GM19025 (cell line): ENCODE data around the gene GPR78.

ENCODE experiments used
- ATAC-seq: cut with Tn5 transposase; IDR thresholded peaks from one replicate; pipeline ENCODE4 v1.9.1; 2021; ENCODE audit warnings: mild to moderate bottlenecking, low read depth, moderate library complexity; ENCODE audit not compliant: unreplicated experiment

GPR78 gene

DNA sequence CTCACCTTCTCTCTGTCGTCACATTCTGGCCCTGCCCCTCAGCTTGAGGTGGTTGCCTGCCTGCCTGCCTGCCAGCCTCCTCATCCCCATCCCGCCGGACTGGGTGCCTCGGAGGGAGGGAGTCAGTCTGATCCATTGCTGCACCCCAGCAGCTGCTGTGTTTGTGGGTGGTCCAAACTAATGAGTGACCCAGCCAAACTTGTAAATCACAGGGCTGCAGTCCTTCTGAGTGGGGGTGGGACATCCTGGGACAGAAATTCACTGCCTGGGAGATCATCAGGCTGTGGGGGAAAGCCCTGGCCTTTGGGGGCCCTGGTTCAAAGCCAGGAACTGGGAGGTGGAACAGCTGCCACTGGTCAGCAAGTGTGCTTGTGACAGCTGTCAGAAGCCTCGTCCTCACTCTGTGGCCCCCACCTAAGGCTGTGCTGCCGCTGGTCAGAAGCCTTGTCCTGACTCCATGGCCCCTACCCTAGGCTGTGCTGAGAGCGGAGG, 5.6 kb downstream of the GPR78 start:
- no peak for ATAC-seq

GRCh38 chr4:8586246-8586645, 6.1 kb downstream of the GPR78 start:
- ATAC-seq = no peak

GRCh38 chr4:8586671-8587468, 6.7 kb downstream of the GPR78 start:
- ATAC-seq = no peak

DNA sequence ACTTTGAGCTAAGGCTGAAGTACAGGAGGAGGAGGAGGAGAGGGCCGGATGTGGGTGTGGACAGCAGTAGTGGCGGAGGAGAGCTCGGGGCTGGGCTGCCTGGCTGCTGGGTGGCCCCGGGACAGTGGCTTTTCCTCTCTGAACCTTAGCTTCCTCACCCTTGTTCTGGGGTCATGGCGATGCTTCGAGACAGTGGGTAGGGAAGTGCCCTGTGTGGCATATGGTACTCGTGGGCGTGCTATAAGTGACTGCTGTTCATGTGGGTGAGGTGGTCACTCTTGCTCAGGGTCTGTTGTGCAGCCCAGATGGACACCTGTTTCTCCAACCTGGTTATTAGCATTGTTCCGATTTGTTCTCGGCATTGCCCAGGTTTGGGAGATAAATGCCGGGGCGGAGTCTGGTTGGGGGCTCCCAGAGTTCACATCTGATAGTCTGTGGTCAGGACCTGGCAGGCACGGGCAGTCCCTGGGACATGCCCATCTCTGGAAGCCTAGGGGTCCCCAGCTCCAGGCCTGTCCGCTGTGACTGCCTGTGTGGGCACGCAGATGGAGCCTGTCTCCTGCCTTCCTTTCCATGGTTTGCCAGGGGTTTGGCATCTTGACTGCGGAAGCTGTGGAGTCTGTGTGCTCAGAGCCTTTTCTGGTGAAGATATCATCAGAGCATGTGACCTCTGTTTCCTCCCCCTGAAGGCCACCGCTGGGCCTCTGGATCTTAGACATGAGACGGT, 7.4 kb downstream of the GPR78 start:
- no peak for ATAC-seq

DNA sequence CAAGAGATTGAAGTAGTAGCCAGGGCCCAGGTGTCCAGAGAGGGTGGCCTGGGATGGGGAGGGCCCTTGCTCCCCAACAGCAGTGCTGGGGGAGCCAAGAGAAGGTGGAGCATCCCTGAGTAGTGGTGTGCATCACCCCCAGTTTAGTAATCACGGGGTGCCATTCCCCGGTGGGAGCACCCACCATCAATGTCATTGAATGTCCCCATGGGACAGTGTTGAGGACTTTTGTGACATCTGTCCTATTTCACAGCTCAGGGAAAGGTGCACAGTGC, 7.9 kb downstream of the GPR78 start:
- no peak for ATAC-seq

GRCh38 chr4:8589336-8589735, 9.1 kb downstream of the GPR78 start:
- ATAC-seq = no peak

GRCh38 chr4:8589823-8590545, 9.8 kb downstream of the GPR78 start:
- no peak for ATAC-seq

- no peak for ATAC-seq
Measured at GRCh38 chr4:8590546-8590880, 10.3 kb downstream of the GPR78 start.

- no peak for ATAC-seq
Measured at GRCh38 chr4:8591114-8591513, 10.9 kb downstream of the GPR78 start.

- ATAC-seq = no peak
Measured at GRCh38 chr4:8591626-8592365, 11.6 kb downstream of the GPR78 start.

DNA sequence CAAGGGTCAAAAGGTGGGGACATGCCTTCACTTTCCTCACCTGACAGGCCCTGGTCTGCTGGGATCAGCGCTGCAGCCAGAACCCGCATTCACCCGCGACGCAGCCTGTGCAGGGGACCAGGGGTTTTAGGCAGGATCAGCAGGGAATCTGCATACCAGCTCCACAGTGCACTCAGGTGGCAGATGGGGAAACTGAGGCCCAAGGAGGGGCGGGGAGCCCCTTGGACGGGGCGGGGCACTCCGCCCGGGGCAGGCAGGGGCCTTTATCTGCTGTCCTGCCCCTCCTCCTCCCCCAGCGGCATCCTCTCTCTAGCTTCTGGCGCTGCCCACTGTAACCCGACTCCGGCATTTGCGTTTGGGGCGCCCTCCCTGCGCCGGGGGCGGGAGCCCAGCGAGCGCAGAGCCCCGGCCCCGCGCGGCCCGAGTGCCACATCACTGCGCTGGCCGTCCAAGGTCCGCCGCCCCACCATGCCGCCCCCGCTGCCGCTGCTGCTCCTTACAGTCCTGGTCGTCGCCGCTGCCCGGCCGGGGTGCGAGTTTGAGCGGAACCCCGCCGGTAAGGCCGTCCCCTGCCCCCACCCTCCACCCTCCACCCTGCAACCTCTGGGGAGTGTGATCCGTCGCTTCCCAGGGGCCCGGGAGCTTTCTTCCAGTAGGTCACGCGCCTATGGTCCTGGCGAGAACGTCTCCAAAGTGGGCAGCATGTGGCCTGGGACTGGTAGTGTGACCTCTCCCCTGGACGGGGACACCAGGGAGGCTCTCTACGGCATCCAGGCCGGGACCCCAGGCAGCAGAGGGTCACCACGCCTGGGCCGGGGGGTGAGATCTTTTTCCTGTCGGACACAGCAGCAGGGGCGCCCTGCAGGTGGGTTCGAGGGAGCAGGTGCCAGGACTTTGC, 12.4 kb downstream of the GPR78 start, which contains the start of gene CPZ:
CPZ (plus strand) TSS at position 400 of the 898 bp plus-strand sequence; CDS start at position 469, 69 bp downstream.
- ATAC-seq = no peak

GRCh38 chr4:8593264-8594096, 13.3 kb downstream of the GPR78 start:
- ATAC-seq = no peak

DNA sequence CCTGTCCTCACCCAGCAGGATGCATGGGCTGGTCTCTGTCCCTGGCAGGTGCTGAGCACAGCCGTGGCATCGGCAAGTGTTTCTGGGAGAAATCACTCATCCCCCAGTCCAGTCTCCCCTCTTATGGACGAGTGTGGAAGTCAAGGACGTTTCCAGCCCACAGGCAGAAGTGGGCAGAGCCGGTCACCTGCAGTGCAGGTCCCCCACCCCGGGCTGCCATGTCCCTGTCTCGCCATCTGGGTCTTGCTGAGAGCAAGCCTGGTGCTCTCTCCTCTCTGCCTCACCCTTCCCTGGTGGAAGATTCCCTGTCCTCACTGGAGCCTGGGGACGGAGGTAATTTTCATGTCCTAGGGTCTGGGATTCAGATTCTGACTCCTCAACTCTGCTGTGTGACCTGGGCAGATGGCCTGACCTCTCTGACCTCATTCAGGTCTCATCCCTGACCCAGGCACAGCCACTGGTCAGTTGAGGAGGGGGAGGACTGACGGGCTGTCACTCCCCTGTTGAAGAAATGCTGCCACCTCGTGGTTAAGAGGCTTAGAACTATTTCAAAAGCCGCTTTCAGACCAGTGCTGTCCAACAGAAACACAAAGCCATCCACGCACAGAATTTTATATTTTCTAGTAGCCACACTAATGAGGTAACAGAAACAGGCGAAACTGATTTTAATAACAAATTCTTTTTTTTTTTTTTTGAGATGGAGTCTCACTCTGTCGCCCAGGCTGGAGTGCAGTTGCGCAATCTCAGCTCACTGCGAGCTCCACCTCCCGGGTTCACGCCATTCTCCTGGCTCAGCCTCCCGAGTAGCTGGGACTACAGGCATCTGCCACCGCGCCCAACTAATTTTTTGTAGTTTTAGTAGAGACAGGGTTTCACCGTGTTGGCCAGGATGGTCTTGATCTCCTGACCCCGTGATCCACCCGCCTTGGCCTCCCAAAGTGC, 14.2 kb downstream of the GPR78 start:
- no peak for ATAC-seq

DNA sequence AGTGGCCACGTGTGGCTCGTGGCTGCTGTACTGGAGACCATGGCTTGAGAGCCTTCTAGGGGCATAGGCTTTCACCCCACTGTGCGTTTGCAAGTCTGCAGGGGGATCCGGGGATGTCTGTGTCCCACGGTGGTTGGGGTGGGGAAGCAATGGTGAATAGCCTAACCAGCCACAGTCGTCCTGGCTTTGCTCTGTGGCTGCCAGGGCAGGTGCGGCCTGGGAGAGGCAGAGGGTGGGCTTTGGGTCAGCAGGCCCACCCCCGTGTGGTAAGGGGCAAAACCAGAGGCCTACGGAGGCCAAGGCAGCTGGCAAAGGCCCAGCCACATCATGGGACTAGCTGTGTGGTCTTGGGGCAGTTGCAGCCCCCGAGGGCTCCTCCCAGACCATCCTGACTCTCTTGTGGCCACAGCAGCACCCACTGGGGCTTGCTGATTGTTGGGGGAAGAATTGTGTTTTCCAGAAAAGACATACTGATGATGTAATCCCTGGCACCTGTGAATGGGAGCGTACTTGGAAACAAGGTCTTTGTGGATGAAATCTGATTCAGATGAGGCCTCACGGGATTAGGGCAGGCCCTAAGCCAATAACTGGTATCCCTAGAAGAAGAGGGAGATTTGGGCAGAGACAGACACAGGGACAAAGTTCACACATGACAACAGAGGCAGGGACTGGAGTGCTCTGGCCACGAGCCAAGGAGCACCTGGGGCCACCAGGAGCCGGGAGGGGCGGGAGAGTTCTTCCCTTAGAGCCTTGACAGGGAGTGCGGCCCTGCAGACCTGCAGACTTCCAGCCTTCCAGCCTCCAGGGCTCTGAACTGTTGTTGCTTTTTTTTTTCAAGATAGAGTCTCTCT, 15.3 kb downstream of the GPR78 start:
- ATAC-seq = no peak

GRCh38 chr4:8596891-8597290, 16.7 kb downstream of the GPR78 start:
- no peak for ATAC-seq

- no peak for ATAC-seq
Measured at GRCh38 chr4:8597319-8597718, 17.1 kb downstream of the GPR78 start.

DNA sequence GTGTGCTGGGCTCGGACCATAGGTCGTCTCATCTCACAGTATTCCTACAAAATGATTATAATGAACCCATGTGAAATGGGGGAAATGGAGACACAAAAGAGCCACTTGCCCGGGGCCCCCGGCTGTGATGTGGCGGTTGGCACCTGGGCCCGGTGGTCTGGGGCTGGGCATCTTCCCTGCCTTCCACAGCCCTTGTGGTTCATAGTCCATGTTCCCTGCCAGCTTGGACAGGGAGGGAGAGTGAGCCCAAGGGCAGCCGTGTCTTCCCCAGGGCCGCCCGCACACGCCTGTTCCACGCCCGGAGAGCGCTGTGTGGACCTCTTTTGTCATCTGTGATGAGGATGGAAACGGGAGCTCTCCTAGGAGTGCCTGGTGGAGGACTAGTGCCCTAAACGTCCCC, 17.6 kb downstream of the GPR78 start:
- ATAC-seq = no peak
